GM18520 (cell line): ENCODE measurements around the gene GOLGA8J.
"Not testable (repeated sequence)": the region's sequence is repeated elsewhere in the genome, so short reads cannot be mapped to it uniquely, and the experiment has no call there.

Experiments used
- ATAC-seq: cut with Tn5 transposase; IDR thresholded peaks from one replicate; pipeline ENCODE4 v1.9.1; 2021; ENCODE audit not compliant: unreplicated experiment

The GOLGA8J gene, protein sequence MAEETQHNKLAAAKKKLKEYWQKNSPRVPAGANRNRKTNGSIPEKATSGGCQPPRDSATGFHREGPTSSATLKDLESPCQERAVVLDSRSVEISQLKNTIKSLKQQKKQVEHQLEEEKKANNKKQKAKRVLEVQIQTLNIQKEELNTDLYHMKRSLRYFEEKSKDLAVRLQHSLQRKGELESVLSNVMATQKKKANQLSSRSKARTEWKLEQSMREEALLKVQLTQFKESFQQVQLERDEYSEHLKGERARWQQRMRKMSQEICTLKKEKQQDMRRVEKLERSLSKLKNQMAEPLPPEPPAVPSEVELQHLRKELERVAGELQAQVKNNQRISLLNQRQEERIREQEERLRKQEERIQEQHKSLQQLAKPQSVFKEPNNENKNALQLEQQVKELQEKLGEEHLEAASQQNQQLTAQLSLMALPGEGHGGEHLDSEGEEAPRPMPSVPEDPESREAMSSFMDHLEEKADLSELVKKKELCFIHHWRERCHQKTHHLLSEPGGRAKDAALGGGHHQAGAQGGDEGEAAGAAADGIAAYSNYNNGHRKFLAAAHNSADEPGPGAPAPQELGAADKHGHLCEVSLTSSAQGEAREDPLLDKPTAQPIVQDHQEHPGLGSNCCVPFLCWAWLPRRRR

DNA sequence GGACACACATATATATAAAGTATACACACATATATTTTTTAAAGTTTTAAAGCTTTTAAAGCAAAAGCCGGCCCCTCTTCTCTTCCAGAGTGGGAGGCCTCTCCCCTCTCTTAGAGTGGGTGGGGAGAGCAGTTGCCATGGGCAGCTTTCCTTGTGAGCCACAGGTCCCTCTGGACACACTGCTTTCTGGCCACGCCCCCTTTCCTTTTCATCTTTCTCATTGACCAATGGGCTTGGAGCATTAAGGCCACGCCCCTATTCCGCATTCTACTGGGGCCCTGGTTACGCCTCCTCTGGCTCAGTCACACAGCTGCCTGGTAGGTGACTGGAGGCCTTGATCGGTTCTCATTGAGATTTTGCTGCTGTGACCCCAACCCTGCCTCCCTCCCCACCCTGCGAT, at the start of gene GOLGA8J:
Gene GOLGA8J, plus strand, starts transcription at position 301 of the 400 bp plus-strand sequence. Its CDS starts 98 bp downstream, at position 399.
- ATAC-seq, result not testable (repeated sequence)

DNA sequence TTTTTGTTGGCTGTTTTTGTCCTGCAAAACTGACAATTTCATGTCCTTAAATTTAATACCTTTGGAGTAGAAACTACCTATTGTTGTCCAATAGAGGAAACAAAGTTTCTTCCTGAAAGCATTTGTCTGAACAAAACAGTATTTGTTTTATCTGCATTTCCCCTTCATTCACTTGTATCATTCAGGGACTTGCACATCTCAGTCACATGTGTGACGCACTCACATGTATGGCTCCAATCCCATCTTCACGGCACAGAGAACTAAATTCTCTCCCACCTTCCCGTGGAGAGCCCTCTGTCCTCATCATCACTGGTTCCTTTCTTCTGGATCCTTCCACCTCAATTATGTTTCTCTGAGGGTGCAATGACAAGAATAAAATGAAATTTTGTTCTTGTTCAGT, 49.5 kb upstream of the GOLGA8J start:
- no peak for ATAC-seq

DNA sequence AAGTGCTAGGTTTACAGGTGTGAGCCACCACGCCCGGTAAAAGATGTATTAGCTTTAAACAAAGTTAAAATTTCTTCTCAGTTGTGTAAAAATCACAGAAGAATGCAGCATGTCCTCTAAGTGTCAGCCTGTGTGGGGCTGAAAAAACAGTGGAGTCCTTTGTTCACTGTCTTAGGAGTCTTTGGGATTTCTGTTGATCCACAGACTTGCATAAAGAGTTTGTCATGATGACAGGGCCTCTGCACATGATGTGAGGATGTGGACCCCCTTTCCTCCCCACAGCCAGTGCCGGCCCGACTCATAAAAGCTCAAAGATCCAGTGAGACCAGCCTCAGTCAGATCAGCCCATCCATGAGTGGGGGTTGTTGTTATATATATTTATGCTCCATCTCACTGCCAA, 49.0 kb upstream of the GOLGA8J start:
- ATAC-seq, result no peak

DNA sequence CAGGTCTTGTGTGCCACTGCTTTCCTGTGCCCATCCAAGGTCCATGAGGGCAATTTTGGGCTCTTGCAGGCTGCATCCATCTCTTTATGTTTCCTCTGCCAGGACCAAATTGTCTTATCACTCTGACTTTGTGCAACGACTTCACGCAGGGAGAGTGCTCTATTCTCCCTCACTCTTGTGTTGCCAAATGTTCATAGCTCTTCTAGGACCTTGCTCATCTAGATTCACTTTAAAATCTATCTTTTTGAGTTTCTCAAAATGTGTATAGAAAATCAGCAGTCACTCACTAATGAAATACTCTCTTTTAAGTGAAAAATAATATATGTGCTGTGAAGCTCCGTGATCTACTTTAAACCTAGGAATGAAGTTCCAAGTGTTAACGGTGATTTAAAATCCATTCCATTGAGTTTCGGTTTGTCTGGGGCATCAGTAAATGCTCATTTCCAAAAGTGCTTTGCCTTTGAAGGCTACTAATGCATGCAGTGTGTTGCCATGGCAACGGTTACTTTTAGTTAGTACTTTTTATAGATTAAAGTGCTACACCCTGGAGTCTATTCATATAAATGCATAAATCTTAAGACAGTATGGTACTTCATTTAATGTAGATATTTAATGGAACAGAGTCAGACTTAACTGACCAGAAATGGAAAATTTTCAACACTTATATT, 46.6 kb upstream of the GOLGA8J start:
- ATAC-seq, result no peak

DNA sequence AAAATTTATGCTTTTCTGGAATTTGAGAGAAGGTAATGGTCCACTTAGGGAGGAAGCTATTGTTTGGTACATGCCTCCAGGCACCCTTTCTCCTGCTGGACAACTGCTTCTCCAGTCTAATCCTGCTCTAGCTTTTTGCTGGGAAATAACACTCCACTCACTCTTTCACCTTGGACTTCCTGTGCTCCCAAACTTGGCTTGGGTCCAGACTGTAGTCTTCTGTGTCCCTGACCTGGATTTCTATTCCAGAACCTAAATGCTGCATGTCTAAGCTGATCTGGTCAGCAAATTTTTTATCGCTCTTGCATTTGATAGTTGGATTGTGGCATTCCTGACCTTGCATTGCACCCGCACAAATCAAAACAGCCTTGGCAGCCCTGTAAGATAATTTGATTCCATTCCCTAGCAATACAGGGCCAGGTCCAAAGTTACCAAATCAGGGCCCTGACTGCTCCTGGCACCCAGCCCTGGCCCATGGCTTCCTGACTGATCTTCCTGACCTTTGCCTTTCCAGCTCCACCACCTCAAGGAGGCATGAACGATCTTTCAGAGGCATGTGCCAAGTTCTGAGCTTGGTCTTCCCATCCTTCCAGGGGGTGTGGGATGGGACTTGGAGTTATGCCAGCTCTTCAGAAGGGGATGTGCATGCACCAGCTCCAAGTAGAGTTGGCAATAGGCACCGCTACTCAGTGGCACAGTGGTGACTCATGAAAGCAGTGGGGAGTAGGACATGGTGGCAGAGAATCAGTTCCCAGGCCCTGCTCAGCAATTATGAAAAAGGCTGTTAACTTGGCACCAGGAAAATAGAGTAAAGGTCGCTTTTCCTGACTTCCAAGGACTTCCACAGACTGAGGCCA, 43.9 kb upstream of the GOLGA8J start:
- no peak for ATAC-seq

DNA sequence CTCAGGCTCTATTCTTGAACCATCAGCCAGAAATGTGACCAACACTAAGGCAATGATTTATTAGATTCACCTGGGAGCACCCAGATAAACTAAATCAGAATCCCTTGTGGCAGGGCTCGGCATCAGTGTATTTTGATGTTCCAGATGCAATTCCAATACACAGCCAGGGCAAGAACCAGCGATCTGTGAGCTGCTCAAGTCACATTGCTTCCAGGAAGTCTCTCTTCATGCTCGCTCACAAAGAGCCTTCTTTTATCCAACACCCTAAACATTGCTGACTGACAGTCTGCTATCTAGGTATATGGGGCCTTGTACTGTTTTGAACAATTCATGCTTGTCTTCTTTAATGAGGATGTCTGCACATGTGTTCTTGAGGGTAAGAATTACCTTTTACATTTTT, 40.9 kb upstream of the GOLGA8J start:
- no peak for ATAC-seq

DNA sequence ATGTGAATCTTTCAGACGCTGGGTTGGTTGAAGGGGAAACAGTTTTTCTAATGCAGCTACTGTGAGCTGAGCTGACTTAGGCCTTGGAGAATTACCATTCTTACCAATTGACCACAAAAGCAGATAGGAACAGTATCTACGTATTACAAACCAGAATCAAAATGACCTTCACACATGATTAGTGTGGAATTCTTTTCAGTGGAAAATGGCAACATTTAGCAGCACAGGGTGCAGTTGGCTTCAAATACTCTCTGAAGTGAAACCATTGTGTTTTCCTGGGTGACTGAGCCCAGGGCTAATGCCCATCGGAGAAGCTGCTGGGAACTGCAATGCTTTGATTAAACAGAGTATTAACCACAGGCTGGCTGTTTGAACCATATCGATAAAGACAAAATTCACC, 40.2 kb upstream of the GOLGA8J start:
- ATAC-seq, result no peak

DNA sequence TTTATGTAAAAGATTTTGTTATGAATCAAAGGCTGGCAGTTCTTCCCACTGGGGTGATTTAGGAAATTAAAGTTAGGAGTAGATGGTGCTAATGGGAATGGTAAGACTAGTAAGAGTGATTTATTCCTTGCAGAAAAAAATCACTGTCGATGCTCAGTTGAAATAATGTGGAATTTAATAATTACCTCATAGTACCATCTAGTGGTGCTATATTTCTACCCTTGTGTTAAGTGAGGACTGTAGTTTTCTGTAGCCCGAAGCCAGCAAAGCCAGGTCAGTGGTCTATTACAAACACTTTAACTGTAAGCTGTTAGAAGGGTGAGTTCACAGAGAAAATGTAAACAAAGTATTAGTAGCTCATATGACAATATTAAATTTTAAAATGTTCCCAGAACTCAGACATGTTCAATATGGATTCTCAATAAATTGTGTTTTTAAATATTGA, 39.5 kb upstream of the GOLGA8J start:
- no peak for ATAC-seq

DNA sequence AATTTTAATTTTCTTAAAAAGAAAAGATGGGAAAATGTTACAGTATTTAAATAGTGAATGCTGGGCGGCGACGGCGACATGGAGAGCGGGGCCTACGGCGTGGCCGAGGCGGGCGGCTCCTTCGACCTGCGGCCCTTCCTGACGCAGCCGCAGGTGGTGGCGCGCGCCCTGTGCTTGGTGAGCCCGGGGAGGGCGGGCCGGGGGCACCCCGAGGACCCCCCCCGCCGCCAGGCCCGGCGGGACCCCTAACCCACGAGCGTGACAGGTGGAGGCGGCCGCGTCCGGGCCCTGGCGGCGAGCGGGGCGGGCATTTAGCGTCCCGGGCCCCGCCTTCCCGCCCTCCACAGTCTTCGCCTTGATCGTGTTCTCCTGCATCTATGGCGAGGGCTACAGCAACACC, 38.4 kb upstream of the GOLGA8J start:
- ATAC-seq, result no peak

DNA sequence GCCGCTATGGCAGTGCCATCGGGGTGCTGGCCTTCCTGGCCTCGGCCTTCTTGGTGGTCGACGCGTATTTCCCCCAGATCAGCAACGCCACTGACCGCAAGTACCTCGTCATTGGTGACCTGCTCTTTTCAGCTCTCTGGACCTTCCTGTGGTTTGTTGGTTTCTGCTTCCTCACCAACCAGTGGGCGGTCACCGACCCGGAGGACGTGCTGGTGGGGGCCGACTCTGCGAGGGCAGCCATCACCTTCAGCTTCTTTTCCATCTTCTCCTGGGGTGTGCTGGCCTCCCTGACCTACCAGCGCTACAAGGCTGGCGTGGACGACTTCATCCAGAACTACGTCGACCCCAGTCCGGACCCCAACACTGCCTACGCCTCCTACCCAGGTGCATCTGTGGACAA, 37.9 kb upstream of the GOLGA8J start:
- not testable (repeated sequence) for ATAC-seq

DNA sequence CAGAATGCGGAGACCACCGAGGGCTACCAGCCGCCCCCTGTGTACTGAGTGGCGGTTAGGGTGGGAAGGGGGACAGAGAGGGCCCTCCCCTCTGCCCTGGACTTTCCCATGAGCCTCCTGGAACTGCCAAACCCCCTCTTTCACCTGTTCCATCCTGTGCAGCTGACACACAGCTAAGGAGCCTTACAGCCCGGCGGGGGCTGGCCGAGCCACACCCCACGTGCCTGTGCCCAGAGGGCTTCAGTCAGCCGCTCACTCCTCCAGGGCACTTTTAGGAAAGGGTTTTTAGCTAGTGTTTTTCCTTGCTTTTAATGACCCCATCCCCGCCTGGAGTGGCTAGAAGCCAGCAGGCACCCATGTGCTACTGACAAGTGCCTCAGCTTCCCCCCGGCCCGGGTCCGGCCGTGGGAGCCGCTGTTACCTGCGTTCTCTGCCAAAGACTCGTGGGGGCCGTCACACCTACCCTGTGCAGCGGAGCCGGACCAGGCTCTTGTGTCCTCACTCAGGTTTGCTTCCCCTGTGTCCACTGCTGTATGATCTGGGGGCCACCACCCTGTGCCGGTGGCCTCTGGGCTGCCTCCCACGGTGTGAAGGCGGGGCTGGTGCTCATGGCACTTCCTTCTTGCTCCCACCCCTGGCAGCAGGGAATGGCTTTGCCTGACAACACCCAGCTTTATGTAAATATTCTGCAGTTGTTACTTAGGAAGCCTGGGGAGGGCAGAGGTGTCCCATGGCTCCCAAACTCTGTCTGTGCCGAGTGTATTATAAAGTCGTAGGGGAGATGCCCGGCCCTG, 37.3 kb upstream of the GOLGA8J start:
- not testable (repeated sequence) for ATAC-seq

DNA sequence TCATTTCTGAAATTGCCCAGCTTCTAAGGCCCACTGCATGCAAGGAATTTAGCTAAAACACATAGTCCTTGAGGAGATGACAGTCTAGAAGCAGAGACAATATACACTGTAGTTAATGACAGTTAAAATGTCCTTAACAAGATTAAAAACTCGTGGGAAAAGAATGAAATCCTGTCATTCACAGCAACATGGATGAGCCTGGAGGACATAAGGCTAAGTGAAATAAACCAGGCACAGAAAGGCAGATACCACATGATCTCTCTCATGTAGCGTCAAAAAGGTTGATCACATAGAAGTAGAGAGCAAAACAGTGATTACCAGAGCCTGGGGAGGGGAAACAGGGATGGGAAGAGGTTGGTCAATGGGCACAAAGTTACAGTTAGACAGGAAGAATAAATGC, 36.3 kb upstream of the GOLGA8J start:
- no peak for ATAC-seq

DNA sequence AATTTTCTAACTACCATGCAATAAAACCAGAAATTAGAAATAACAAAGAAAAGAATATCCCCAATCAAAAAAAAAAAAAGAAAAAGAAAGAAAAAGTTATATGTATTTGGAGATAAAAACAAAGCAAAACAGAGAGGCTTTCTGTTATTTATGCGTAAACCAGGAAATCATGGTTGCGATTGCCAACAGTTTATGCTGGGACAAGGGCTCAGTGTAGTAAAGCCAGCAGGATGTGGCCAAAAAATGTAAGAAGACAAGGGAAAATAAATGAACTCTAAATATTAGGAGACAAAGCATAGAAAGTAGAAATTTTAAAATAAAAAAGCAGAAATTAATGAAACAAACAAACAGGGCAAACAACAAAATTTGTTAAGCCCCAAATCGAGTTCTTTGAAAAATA, 27.2 kb upstream of the GOLGA8J start:
- no peak for ATAC-seq

DNA sequence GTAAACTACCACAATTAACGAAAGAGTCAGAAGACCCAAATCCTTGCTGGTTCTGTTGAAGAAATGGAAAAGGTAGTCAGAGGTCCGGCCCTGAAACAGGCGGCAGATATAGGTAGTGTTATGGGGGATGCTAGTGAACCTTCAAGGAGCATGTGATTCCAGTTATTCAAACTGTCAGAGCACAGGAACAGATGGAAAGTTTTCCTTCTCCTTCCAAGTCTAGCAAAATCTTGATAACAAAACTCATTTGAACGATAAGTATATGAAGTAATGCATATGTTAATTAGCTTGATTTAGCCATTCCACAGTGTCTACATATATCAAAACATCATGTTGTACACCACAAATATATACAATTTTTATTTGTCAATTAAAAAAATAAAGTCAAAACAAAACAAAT, 26.6 kb upstream of the GOLGA8J start:
- no peak for ATAC-seq

DNA sequence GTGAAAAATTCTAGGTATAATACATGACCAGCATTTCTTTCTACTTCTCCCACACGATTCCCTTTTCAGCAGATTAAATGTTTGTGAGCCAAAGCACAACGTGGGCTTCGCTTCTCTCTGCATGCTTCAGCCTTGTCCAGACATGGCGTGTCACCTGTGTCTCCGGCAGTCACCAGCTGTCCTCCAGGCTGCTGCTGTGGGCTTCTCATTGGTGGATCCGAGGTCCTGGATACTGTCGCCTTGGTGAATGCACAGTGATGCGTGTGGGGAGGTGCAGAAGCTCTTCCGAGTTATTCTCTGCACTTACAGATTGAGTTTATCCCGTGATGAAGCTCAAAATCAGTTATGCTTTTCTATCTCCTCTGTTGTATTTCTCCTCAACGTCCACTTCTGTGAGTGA, 23.0 kb upstream of the GOLGA8J start:
- no peak for ATAC-seq

DNA sequence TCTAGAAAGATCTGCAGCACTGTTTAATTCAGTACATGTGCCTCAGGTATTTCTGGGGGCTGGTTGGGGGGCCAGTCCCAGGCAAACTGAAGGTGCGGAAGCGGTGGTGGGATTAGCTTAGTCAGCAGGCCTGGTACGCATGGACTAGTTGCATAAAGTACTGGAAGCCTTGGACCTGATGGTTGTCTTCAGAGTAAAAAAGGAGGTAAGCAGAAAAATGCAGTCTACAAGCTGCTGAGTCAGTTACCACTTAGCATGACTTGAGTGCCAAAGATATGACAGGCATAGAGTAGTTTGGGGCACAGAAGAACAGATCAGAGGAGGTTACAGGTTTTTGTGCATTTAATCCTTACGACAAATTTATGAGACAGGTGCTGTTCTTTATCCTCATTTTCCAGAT, 19.9 kb upstream of the GOLGA8J start:
- no peak for ATAC-seq

DNA sequence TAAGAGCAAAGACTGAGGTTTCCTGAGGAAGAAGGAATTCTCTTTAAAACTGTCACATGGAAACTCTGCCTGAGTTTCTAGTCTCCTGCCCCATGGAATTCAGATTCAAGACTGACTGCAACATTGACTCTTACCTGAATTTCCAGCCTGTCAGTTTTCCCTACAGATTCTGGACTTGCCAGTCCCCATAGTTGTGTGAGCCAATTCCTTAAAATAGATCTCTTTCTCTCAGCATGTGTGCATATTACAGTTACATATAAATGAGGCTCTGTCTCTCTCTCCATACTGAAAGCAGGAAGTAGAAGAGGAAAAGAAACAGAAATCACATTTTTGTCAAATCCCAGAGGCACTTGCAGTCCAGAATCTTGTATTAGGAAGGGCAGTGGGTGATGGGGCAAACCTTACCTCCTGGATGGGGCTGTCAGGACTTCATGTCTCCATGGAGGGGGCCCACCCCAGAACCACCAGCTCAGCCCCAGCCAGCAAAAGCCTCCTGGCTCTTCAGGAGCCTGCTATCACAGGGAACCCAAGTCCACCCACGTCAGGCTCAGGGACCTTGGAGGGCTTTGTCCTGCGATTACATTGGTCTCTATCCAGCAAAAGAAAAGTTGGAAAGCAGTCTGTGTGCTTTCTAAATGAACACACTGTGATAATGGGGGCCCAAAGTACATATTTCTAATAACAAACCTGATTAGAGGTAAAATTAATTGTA, 18.8 kb upstream of the GOLGA8J start:
- no peak for ATAC-seq

DNA sequence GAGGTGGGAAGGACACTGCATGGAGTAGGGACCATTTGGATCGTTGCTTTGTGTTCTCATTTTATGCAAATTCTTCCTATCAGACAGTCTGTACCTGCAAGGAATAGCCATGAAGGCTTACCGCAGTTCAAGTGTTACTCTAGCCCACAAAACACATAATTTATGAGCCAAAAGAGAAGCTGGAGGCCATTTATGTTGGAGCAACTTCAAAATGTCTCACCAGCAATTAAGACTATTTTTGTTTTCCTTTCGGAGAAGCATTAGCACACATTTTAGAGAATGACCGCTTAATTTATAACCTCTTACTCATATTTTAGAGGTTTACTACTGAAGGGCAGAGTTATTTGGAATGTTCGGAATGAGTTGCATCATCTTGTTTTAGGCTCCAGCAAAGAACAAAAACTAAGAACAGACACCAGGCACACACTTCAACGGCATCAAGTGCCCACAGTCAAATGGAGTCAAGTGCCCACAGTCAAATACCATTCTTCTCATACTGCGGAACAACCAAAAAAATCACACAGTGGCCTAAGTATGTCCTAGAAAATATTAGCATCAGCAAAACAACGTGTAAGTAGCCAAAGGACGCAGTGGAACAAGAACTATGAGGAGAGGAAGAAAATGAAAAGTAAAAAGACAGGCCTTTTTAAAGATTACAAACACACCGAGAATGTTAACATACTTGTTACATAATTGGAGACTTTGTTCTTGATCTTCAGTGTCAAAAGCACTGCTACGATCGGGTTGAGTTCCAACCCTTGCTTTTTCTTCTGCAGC, 17.5 kb upstream of the GOLGA8J start:
- ATAC-seq, result no peak

DNA sequence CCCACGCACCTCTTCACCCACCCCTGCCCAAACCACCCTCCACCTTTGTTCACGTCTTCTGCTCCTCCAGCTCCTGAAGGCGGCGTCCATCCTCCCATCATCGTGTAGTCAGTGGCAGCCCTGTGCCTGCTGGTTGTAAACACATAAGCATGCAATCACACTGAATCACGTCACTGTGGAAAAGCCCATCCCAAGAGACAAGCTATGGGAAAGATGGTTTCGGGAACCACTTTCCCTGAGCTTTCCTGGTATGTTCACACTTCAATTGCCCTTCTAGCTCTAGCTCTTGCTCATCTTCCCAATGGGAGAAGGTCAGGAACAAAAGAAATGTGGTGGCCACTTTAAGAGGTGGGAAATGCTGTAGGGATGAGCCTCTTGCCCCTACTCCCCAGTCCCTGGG, 14.4 kb upstream of the GOLGA8J start:
- ATAC-seq, result no peak
